Glomerular endothelial cell (primary cell): ENCODE data around the gene PPP6R1. TPM values are rescaled to one million over a fixed set of nuclear protein-coding genes. Genes with fewer than 3 reads are reported as not detected.
"Not testable (repeated sequence)": the region's sequence is repeated elsewhere in the genome, so short reads cannot be mapped to it uniquely, and the experiment has no call there.

Source experiments
- DNase-seq: peaks from one replicate; pipeline ENCODE4 v3.0.0-alpha.2; 2011; ENCODE audit warnings: low read depth, low spot score; ENCODE audit errors: extremely low read depth
- total RNA-seq: library from RNA; depleted of rRNA; stranded (reverse); fragments of >200 nt; gene quantifications from 2 replicates; pipeline ENCODE4 v1.2.3, GENCODE V29; 2015

The PPP6R1 gene
- total RNA-seq, 1 donor from 2014 or later = 66.3 TPM

GRCh38 chr19:55227241-55228014, 31.4 kb downstream of the PPP6R1 start:
- DNase-seq = no peak

GRCh38 chr19:55226788-55227187, 32.0 kb downstream of the PPP6R1 start:
- no peak for DNase-seq

- no peak for DNase-seq
Measured at GRCh38 chr19:55226273-55226672, 32.5 kb downstream of the PPP6R1 start.

GRCh38 chr19:55225415-55225958, 33.3 kb downstream of the PPP6R1 start:
- no peak for DNase-seq

GRCh38 chr19:55224679-55225414, 34.0 kb downstream of the PPP6R1 start:
- not testable (repeated sequence) for DNase-seq

GRCh38 chr19:55224038-55224665, 34.7 kb downstream of the PPP6R1 start:
- no peak for DNase-seq

GRCh38 chr19:55223291-55224037, 35.4 kb downstream of the PPP6R1 start:
- DNase-seq = no peak

GRCh38 chr19:55220525-55220924, 38.3 kb downstream of the PPP6R1 start:
- DNase-seq = no peak

GRCh38 chr19:55216461-55217198, 42.2 kb downstream of the PPP6R1 start:
- DNase-seq = peak; percentile 96

- DNase-seq = no peak
Measured at GRCh38 chr19:55213547-55213946, 45.3 kb downstream of the PPP6R1 start.

- DNase-seq = no peak
Measured at GRCh38 chr19:55212447-55212846, 46.4 kb downstream of the PPP6R1 start.

GRCh38 chr19:55209693-55210472, 48.9 kb downstream of the PPP6R1 start:
- peak; percentile 55 for DNase-seq

- no peak for DNase-seq
Measured at GRCh38 chr19:55208880-55209692, 49.7 kb downstream of the PPP6R1 start, which contains the start of gene PTPRH. PTPRH (minus strand) TSS chr19:55209501; CDS start chr19:55209433, 68 bp downstream.

GRCh38 chr19:55206664-55207500, 51.9 kb downstream of the PPP6R1 start:
- DNase-seq = no peak

- not testable (repeated sequence) for DNase-seq
Measured at GRCh38 chr19:55202199-55202598, 56.6 kb downstream of the PPP6R1 start.

- DNase-seq = no peak
Measured at GRCh38 chr19:55199620-55200204, 59.1 kb downstream of the PPP6R1 start.

GRCh38 chr19:55198651-55199050, 60.2 kb downstream of the PPP6R1 start:
- DNase-seq = no peak
